ENCODE data around the gene IGFL4.

- TF ChIP-seq EZH2 (optimal IDR thresholded peaks at IDR 0.05; ENCODE audit: low read depth, low read length) = no peak
- no peak for TF ChIP-seq CTCF (IDR thresholded peaks at IDR 0.05; ENCODE audit: low read length)
These were observed 37.0 kb upstream of the IGFL4 start for GRCh38 chr19:46077815-46078167.

Measured in MM.1S (cell line).